Stimulated activated CD8-positive, alpha-beta memory T cell treated with anti-CD3 and anti-CD28 coated beads, Interleukin-12 subunit alpha, Interleukin-12 subunit beta, amount 100 ng/mL, for 1 hour (primary cell): ENCODE results near the gene ASPN.

Experiments used
- DNase-seq: peaks from one replicate; pipeline ENCODE4 v3.0.0-alpha.2; 2020; ENCODE audit warnings: low read depth

ASPN gene

DNA sequence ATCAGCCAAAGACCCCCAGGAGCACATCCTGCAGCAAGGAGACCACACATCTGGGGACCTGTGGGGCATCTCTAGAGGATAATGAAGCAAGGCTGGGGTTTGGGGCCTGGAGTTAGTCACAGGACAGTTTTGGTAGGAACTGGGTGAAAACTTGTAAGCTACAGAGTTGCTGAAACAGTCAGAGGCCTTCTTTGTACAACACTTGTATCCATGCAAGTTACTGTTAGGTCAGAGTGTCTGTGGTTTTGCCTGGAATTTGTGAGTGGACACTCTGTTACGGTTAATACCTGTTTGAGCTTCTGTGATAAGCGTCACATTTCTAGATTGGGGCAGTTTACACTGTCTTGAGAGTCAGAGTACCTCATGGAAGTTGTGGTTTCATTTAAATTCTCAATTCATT lies 22.6 kb upstream of the ASPN start:
- DNase-seq, result no peak

DNA sequence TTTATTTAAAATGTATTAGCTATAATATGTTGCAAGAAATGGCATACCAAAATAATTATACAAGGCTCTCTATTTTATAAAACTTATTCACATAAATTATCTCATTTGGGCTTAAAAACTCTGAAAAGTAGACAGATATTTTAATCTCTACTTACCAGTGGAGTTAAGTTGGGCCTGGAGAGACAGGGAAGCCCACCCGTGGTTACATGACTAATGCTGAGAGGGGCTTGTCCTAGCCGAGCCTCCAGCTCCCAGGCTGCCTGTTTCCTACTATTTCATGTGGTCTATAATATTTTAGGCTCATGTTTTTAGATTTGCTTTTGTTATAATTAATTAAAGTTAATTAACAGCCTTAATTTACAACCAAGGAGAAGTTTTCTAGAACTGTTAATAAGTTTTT lies 20.9 kb upstream of the ASPN start:
- DNase-seq, result no peak

DNA sequence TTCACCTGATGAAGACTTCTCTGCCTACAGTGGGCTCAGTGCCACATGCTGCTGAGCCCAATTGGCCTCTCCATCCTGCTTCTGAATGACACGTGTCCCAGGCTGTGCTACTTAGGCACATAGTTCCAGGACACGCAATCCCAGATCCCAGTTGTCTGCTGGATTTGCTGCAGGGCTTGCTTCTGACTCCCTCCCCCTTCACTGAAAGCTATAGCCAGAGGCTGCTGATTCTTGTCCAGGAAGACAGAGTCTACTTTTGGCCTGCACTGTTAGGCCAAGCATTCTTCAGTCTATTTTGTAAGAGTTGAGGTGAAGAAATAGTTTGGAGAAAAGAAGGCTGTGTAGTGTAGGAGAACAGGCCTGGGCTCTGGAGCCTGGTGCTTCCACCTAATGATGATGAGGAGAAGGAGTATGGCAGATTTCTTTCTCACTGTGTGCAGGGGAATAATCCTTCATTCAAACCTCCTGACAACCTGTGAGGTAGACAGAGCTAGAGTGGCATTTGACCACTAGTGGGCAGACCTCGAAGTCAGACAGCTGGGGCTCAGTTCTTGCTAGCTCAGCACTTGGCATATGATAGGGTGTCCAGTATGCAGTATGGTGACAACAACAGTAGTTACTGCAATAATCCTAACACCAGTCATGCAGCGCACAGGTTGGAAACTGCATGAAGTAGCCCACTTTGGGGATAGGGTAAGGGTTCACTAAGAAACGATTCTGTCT lies 19.5 kb upstream of the ASPN start:
- DNase-seq, result no peak

DNA sequence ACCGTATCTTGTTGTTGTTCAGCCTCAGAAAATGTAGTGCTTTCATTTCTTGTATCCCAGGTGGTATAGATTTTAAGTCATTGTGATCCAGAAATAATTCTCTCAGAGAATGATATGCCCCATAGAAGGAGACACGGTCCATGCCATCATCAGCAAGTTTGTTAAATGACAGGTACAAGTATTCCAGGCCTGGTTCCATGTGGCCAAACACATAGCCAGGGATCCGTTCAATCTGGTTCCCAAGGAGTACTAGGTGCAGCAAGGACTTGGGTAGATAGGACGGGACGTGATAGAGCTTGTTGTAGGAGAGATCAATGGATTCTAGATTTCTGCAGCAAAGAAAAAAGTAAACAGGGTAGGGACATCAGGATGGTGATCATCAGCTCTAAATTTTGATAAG lies 18.4 kb upstream of the ASPN start:
- no peak for DNase-seq

DNA sequence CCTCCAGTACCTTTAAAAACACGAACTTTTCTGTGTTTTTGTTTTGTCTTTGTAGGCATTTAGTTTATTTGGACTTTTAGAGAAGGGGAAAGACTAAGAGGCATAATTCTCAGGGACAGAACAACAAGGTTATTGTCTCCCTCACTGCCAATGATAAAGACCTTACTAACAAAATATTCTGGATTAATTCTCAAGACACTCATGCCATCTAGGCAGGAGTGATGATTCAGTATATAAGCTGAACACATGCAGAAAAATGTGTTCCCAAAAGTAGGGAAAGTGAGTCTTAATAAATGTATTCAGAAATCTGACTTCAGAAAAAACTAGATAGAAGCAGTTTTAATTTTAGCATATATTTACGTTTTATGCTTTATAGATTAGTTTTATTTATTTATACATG lies 17.4 kb upstream of the ASPN start:
- no peak for DNase-seq

DNA sequence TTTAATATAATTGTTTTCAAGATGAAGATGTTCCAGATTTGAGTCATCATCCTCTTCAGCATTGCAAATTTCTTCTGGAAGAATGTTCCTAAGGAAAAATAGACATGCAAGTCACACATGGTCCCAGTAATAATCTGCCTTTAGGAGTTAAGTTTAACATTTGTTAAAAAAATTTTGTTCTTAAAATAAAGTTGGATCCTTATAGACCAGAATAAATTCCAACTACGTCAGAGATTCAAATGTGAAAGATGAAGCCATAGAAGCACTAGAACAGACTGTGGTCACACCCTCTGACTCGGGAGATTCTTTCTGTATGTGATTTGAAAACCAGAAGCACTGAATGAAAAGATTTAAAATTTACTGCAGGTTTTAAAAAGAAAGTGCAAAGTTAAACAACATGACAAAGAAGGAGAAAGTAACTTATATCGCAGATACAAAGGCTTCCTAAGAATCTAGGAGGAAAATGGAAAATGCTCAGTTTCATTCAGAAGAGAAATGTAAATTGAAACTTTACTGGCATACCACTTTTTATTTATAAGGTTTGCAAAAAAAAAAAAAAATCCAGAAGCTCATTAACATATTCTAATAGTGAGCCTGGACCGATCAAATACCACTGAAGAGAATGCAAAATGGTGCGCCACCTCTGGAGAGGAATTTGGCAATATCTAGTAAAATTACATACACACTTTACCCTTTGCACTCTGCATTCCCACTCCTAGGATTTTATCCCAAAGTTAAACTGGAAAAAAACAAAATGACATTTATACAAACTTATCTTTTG lies 14.3 kb upstream of the ASPN start:
- DNase-seq, result no peak

DNA sequence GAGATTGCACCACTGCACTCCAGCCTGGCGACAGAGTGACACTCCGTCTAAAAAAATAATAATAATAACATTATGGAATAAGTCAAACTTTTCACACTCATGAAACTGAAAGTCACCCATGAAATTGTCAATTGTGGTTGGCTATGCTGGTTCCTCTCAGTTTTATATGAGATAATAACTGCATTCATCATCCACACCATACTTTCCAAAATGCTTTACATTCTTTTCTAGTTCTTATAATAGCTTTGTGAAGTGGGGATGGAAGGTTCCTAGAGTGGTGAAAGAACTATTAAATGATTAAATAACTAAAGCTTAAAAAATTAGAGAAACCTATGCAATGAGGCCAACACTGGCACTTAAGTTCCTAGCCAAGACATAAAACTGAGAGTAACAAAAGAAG lies 12.6 kb upstream of the ASPN start:
- no peak for DNase-seq

DNA sequence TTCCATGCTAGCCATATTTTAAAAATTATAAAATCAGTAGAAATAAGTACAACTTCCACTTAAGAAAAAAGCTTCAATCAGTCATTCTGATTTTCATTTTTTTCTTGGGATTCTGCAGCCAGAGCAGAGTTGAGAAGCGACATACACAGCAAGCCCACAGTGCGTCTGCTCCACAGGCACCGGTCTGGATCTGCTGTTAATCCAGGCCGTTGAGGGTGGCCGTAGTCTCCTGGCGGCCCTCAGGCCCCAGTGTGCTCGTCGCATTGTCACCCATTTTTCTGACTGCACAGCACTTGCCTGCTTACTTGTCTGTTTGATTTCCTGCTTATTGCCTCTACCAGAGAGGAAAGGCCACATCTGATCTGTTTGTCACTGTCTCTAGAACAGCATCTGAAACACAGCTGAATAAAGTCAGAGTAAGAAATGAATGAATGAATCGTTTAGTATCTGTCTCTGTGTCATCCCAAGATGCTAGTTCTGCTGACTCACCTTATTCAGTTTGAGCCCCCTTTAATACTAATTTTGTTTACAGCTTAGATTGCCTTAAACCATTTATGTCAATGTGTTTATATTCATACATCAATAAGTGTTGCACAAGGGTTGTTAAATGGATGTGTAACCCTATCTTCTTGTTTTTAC lies 11.6 kb upstream of the ASPN start:
- no peak for DNase-seq

DNA sequence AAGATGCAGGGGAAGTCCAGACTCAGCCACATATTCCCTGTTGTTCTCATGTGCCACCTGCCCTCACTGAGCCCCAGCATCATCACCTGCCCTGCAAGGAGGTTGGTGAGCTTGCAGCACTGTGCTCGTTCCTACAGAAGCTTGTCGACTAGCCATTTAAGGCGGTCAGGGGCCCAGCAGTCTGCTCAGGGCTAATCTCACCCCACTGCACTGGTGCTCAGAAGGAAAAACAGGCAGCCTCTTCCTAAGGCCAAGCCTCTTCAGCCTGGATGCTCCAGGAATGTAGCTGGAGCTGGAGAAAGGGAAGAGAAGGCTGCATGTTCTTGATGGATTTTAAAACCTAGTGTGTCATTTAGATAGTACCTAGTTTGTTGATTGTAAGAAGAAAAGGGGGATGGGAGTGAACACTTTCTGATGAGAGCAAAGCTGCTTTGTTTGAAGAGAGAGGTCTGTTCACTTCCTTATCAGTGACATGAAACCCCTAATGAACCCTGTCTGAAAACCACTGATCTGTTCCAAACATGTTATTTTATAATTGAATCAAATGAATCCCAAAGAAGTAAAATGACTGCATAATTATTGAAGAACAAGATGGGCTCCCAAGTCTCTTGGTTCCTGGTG lies 10.6 kb upstream of the ASPN start:
- DNase-seq, result no peak

DNA sequence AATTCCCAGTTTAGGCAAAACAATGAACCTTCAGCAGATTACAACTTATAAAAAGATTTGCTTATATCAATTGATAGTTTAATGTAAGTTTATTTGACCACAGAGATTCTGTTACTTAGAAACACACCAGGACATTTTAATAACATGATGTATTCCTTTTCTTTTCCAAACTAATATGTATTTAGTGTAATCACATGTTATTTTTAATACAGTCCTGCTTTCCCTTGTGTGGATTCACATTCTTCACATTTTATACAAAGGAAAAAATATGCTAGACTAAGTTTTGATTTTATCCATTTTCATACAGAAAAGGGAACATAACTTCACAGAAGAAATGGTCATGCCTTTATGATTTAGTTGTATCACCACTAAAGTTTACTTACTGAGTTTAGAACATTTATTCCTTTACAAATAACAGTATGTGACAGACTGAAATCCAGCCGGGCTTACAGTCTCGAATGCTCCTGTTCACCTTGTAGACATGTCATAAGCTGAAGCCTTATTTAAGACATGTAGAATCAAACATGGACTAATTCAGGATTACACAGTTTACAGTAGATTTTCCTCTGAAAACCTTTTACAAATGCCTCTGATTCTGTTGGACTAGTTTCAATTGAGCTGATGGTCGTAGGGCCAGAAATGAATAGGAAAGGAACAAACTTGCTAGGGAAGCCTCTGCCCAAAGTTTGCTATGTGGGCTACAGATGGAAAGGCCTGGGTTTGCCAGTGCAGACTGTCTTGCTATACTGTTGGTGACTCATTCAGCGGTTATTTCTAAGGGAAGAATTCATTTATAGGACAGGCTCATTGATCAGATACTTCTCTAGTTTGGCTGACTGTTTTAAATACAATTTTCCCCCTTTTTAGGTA lies 6.6 kb upstream of the ASPN start:
- no peak for DNase-seq

DNA sequence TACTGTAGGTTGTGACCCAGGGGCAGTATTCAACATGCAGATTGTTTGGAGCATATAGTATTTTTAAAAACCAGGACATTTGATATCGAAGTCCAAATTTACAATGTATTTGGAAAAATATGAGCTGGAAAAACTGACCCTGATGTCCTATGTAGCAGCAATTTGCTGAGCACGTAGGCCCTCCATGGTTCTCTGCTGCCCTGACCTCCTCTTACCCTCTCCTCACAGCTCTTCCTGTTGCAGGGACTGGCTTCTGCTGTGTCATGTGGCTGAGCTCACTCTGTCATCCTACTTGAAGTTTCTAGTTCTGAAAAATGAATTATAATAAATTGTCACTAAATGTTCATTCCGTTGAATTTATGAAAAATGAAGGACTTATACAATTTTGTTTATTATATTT lies 4.1 kb upstream of the ASPN start:
- no peak for DNase-seq

DNA sequence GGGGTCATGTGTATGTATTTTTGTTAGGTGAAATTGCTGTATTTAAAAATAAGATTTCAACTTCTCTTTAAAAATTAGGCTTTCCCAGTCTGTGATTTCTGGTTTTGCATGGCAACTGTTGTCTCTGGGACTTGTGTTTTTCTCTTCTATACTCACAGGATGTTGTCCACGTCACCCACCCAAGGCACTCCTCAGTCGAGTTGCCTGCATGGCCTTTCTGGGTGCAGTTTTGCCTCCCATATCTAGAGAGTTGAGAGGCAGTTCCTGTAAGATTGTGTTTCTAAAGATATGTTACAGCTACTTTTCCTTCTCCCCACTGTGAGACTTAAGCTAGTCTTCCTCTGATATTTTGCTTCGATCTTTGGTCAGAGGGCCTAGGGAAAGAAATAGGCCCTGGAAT lies 2.3 kb upstream of the ASPN start:
- no peak for DNase-seq

DNA sequence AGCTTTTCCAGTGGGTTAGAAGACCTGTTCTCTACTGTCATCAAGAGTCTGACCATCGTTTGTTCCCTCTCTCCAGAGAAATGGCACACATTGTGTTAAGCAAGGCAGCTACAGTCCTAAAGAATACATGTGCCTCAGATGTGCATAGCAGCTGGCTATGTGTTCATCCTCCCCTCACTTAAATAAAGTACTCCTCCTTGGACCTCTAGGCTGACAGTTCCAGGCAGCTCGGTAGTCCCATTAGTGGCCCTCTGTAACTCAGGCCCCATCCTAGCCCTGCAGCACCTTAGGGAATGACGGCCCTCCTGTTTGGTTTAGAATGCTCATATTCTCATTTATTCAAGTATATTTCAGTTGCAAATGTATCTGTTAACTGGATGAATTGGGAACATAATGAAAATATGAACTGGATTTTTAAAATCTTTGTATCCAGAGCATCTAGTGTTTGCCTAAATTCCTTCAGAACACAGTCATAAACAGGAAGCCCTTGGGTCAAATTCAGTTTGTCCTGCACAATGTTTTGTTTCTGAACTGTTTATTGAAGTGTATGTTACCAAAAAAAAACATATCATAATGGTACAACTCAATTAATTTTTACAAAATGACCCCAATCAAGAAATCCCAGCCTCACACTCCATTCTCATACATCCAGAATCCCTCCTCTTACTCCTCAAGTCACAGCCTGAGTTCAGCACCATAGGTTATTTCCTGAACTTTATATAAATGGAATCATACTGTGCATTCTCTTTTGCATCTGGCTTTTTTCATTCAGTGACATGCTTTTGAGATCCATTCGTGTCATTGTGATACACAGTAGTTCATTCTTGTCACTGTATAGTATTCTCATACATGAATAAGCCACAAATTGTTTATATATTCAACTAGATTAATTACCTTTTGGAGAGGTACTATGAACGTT lies 1.6 kb upstream of the ASPN start:
- DNase-seq, result no peak

DNA sequence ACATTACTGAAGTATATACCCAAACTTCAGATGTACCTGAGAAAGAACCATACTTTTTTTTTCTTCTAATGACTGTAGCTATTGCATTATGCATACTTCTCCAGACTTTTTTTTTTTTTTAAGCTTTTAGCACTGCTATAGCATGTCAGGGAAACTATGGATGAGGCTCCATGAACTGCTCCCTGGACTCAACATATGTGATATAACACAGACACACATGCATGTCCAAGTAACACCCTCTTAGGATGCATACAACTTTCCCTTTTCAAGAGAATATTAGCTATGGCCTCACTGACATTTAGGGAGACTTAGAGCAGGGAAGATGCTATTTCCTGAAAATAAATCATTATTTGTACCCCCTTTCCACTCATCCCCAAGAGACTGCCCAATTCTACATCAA lies 499 bp upstream of the ASPN start:
- DNase-seq, result no peak

DNA sequence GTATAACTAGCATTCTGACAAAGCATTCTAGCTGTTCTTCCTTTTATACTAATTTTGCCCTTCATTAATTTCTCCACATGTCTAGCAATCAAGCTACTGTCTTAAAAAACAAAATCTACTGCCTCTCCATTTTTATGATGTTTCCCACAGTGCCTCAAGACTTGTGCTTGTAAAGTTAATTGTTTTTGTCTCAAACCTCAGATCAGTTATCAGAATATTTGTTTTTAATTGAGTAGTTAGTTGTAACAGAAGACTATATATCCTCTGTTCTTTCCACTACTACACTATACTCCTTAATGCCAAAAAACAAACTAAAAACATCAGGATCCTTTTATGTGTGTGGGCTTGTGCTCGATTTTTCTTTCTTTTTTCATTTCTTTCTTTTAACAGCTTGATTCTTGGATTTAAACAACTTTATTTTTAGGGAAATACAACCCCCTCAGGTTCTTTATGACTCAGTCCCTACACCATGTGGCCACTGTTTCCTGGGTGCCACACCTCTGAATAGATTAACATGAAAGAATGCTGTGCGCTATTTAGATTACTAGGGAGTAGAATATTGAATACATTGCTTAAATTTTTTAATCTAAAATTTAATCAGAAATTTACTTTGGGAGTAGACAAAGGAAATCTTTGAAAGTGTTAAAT lies 1.2 kb downstream of the ASPN start:
- DNase-seq, result no peak

DNA sequence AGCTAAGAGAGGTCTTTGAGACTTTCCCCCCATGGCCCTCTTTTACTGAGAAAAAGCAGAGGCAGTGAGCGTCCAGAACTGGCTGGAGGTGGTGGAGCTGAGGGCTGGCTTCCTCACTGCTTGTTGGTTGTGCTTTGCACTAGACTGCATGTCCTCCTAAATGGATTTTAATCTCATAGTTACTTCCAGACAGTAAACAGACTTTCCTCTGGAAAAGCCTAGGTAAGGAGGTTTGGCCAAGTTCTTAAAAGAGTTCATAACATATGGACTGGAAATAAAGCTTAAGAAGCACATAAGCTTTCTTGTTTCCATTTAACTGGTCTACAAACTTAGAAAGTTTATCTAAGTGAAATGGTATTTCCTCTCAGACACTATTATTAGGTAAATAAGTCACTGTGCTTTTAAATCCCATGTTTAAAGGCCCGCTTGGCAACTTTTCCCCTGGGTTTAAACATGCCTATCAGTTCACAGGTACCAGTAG lies 2.0 kb downstream of the ASPN start:
- no peak for DNase-seq

DNA sequence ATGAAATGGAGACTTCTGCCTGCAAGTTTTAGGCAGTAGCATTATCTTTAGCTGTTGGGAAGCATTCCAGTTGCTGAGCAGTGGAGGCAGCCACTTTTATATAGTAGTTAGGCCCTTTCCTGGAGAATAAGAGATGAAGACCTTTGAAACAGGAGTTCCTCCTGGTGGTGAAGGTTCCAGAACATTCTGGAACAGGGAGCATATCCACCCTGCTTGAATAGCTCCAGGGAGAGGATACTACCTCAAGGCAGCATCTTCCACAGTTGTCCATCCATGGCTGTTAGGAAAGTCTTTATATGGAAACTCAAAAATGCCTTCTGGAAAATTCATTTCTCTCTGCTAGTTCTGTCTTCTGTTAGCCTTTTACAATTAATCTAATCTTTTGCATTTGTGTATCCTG lies 3.0 kb downstream of the ASPN start:
- no peak for DNase-seq

DNA sequence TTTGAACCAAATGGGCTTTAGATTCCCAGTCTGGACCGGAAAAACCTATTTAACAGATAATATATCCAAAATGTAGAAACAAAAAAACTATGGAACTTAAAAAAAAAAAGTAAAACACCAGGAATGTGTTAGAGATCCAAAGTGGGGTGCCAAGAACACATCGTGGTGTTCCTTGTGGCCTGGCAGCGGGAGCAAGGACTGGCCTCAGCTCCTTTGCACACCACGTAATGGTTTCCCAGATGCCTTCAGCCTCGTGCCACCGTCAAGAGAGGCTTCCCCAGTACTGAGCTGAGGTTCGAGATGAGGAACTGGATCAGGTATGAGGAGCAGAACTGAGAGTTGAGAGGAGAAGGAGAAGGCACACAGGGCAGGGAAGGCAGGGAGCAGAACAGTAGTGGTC lies 3.5 kb downstream of the ASPN start:
- DNase-seq, result no peak

DNA sequence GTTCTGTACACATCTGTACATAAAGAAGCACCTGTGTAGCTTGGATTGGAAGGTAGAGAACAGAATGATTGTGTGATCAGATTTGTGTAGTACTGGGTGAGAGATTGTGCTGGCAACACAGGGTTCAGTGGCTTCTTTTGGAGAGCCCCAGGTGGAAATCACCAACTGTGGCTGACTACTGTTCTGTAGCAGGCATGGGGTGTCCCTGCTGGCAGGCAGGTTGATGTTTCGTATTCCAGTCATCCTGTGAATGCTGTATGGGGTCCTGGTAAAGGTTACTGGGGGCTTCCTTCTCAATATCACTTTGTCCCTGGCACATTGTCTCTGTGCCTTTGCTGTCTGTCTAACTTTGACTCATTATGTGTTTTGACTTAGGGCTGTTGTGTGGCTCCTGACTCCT lies 5.3 kb downstream of the ASPN start:
- DNase-seq, result no peak

DNA sequence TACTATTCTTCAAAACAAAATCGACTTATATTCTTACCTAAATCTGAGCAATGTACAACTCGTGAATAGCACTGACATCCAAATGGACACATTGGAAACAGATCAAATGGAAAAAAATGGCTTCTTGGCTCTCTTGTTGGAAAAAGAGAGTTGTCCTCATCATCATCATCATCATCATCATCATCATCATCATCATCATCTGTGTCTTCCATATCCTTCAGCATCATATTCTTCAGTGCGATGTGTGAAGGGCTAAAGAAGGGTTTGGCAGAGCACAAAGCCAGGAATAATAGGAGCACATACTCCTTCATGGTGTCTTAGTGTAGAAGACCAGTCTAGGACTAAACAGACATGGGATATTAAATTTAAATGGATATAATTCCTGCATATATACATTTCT lies 7.7 kb downstream of the ASPN start:
- DNase-seq, result no peak
